Stimulated activated CD8-positive, alpha-beta memory T cell treated with anti-CD3 and anti-CD28 coated beads, Interleukin-12 subunit alpha, Interleukin-12 subunit beta, amount 100 ng/mL, for 4 hours (primary cell): ENCODE results near the gene UQCC2.

ENCODE experiments used
- DNase-seq: peaks from one replicate; pipeline ENCODE4 v3.0.0-alpha.2; 2020; ENCODE audit warnings: low read depth

The UQCC2 gene

DNA sequence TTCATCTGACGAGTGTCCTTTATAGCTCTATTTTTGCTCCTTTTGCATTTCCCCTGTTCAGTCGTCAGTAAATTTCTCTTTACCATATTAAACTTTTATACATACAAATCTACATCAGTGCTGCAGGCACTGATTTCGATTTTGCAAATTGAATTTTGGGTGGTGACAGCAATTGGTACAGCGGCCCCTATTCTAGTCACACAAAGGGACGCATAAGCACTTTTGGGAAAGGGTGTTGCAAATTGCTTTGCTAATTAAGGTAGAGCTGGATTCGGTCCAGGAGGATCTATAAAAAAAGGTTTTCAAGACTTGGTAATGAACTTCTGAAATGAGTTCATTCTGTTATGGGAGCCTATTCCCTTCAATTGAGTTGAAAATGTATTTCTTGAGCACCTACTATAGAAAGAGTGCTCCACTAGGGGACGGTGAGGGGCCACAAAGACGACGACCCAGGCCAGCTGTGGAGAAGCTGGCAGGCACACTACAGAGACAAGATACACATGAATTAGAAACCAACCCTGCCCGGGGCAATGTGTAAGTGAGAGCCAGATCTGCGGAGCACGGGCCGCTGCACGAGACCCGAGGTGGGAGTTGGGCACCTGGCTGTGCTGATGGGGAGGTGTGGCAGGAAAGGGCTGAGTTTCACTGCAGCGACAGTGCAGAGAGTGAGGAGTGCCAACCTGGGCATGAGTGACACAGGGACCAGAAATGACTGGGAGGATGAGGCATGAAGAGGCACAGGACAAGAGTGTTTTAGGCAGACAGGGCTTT is 5.4 kb downstream of the UQCC2 start:
- DNase-seq = no peak

DNA sequence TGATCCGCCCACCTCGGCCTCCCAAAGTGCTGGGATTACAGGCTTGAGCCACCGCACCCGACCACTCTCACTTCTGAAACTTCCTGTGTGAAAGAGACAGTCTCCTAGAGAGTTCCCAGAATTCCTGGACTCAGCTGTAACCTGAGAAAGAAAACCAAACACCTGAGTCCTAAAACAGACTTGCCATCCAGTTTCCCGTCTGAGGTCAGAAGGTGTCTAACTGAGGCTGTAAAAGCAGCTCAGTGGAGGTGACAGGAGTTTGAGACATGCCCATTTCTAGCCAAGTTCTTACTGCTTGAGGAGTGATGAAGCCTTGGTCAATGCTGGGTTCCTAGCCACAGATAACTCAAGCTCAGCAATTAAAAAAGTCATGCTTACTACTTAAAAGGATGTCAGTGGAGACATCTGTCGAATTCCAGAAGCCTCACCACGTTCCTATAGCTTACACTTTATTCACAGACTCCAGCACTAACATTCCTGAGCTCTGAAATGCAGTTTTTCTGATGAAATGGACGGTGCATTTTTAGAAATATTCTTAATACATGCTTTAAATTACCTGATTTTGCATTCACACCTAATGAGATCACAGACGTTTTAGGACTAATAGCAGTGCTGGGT is 6.1 kb downstream of the UQCC2 start:
- no peak for DNase-seq

DNA sequence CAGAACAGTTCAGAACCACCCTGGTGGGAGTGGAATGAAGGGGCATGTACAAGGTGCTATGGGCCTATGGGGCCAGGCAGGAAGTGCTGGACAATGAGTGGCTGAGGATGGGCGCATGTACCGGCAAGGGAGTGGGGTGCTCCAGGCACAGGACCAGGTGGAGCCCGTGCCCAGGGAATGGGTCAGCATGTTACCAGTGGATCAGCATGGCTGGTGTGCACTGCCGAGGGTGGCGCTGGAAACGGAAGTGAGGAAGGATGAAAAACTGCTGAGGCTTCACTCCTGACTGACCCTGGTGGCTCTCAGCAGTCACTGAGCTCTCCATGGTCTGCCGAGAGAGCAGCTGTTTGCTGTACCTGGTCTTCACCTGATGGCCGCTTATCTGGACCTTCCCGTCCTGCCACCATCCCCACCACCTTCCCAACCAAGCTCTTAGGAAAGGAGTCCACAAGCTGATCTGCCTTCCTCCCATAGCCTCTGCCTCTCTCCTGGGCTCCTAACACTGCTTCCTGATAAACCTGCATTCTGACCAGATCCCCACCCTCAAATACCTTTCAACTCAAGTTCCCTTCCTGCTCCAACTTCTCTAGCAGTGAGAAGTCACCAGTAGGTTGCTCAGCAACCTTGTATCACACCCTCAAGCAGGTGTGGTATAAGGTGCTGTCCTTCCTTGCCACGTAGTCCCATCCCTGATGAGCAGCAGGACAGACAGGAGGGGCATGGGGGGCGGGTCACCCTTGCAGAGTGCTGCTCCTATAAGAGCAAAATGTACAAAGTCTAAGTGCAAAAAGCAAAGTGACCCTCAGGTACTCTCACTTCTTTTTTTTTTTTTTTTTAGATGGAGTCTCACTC is 7.1 kb downstream of the UQCC2 start:
- no peak for DNase-seq

DNA sequence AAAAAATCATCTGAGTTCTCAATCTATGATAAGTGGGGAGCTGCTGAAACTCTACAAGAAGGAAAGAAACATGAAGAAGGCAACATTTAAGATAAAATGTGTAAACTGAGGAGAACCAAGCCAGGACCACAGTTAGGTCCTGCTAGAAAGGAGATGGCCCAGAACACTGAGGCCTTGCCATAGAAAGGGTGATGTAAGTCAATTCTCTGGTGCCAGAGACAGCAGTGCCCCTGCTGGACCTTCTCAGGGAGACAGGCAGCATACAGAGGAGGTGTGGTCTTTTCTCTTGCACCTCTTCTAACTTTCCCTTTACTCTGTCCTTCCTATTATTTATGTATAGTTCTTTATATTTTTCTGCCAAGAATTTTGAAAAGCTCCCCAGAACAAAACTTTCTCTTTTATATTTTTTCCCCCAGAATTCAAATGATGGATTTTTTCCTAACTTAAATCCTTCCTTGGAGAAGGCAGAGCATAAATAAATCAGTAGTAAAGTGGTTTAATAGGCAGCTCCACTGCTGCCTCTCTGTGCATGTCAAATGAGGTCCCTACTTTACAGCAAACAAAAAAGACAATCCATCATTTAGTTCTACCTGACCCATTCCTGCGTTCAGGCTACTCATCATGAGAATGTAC is 9.0 kb downstream of the UQCC2 start:
- DNase-seq = no peak

DNA sequence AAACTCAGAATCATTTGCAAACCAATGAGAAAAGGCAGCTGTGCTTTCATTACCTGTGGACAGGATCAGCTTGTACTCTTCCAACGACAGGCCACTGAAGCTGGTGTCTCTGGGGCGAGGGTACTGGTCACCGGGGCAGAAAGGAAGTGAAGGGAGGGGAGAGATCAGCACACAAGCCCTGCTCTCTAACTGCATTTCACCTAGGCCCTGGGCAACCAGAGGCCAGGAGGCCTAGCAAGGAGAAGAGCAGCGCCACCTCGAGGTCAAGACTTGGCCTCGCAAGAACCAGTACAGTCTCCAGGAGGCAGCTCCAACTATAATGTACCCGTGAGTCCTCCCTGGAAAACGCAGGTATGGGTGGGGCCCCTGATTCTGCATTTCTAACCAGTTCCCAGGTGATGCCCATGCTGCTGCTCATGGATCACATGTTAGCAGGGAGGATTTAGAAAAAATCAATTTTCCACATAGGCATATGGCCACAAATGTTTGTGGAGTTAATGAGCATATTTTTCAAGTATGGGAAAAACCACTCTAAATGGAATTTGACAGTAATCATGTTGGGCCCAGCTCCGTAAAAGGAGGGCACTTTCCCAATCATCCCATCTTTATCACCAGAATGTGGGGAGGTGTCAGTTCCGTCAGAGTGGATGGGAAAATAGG is 11.0 kb downstream of the UQCC2 start:
- DNase-seq = peak; percentile 25

- no peak for DNase-seq
Measured at GRCh38 chr6:33699739-33700138, 11.8 kb downstream of the UQCC2 start.

- DNase-seq = no peak
Measured at GRCh38 chr6:33699131-33699530, 12.4 kb downstream of the UQCC2 start.

DNA sequence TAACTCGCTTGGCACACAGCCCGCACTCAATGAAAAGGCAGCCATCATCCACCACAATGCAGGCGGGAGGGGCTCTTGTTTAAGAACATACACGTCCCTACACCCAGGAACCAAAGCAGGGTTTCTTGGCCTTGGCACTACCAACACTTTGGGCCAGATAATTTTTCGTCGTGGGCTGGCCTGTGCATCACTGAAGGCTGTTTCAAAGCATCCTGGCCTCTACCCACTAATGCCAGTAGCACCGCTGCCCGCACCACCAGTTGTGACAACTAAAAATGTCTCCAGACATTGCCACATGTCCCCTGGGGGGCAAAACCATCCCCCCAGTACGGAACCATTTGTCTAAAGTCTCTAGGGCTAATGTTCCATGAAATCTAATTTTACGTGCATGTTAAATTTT is 13.0 kb downstream of the UQCC2 start:
- no peak for DNase-seq

DNA sequence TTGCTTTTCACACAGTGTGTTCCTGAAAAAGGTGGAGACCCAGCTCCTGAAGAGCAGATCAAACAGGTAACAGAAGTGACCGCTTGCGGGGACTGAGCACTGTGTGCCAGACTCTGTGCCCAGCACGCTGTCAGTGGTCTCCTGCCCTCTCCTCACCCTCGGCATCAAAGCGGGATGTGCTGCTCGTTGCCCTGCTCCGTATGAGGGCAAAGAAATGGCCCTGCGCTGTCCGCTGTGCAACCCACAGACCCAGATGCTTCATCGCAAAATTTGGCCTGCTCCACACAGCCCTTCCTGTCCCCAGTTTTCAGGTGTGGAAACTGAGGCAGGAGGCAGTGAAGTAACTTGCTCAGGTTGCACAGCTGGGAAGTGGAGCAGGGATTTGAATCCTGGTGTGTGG is 13.7 kb downstream of the UQCC2 start:
- DNase-seq = no peak

- DNase-seq = no peak
Measured at GRCh38 chr6:33696548-33697518, 14.7 kb downstream of the UQCC2 start.

GRCh38 chr6:33696076-33696475 is 15.4 kb downstream of the UQCC2 start:
- DNase-seq = no peak

- DNase-seq = no peak
Measured at GRCh38 chr6:33695451-33695887, 16.0 kb downstream of the UQCC2 start.

DNA sequence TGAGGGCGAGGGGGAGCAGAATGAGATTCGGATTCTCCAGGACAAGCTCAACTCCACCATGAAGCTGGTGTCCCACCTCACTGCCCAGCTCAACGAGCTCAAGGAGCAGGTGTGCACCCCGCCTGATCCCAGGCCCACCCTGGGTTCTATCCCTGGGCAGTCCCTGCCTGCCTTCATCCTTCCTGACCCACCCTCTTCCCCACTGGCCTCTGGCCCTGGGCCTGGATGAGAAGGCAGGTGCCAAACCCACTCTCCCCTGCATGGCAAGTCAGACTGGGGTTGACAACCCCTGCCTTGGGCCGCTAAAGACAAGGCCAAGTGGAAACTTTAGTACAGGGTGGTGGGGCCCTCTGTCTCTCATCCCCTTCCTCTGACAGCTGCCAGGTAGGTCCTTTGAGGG is 16.5 kb downstream of the UQCC2 start:
- DNase-seq = no peak

GRCh38 chr6:33694401-33694931 is 17.0 kb downstream of the UQCC2 start:
- DNase-seq = peak; percentile 59

DNA sequence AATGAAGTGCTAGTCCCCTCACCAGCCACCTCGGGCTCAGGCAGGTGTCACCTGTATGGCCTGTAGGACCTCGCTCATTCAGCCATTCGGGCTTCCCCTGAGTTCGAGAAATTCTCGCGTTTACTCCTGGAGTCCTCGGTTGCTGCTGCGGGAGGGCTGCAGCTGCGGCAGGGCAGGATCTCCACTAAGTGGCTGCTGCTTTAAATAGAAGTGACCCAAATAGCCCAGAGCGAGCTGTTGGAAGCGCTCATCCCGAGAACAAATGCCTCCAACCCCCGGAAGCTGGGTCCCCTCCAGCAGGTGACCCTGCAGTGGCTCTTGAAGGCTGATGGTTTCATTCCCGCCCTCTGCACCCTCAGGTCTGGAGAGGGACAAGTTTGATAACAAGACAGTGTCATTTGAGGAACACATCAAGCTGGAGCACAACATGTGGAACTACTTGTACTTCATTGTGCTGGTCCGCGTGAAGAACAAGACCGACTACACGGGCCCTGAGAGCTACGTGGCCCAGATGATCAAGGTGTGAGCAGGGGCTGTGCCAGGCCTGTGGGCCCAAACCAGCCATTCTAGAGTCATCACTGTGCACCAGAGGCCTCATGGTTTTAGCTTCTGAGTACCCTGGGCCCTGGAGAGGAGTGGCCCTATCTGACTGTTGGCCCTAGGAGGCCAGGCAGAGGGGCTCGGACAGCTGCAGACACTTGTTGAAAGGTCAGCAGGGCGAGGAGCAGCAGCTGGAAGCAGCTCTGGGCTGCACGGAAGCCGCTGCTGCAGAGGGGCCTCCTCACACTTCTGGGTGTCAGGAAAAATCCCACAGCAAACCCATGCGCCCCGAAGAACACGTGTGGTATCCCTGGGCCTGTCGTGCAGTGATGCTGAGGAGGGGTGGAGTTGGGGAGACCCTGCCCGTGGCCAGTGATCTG is 18.1 kb downstream of the UQCC2 start:
- DNase-seq = no peak

- DNase-seq = peak; percentile 47
Measured at GRCh38 chr6:33692760-33693158, 18.7 kb downstream of the UQCC2 start.

- DNase-seq = no peak
Measured at GRCh38 chr6:33692078-33692759, 19.3 kb downstream of the UQCC2 start.

- DNase-seq = no peak
Measured at GRCh38 chr6:33691456-33692077, 19.9 kb downstream of the UQCC2 start.
